PC-9 (cell line): Measurements from ENCODE around the gene AHDC1. TPM values are rescaled to one million over a fixed set of nuclear protein-coding genes. Genes with fewer than 3 reads are reported as not detected.

ENCODE experiments used
- BruUV-seq: library from RNA; stranded (reverse); fragments of 400-500 nt; replicated peaks from 2 replicates; lab custom pipeline; 2021; lab: Mats Ljungman, UMichigan
- CTCF ChIA-PET: fragments of 300-600 bp; sonication (Branson Sonifier 250); formaldehyde crosslinking; loops from one replicate; lab custom pipeline; 2022; ENCODE audit warnings: antibody characterized with exemption; lab: Charles Lee
- POLR2A ChIA-PET: fragments of 300-600 bp; sonication (Branson Sonifier 250); formaldehyde crosslinking; loops from one replicate; lab custom pipeline; 2022; ENCODE audit warnings: antibody characterized with exemption; ENCODE audit not compliant: unreplicated experiment; lab: Charles Lee
- DNase-seq, 2 experiments: peaks; one replicate each; pipeline versions ENCODE4 v3.0.0 to v3.0.0-alpha.2; 2015 to 2022; ENCODE audit warnings: mixed read lengths in 1 of 2
- H2AFZ ChIP-seq: fragments of 200-600 bp; sonication (generic); 2 replicates; pipeline ENCODE4 v1.8.1; 2017; ENCODE audit warnings: antibody characterized with exemption
- H3F3A ChIP-seq: fragments of 200-600 bp; sonication (generic); 2 replicates; pipeline ENCODE4 v1.8.1; 2017; ENCODE audit warnings: antibody characterized with exemption, mild to moderate bottlenecking, low read depth; ENCODE audit not compliant: insufficient read depth
- H3K27ac ChIP-seq: fragments of 200-600 bp; sonication (generic); 2 replicates; pipeline ENCODE4 v1.6.1; 2016; ENCODE audit warnings: mixed run types
- H3K27me3 ChIP-seq: fragments of 200-600 bp; sonication (generic); 2 replicates; pipeline ENCODE4 v1.6.1; 2016; ENCODE audit warnings: low read depth, mixed run types; ENCODE audit not compliant: insufficient read depth
- H3K36me3 ChIP-seq: fragments of 200-600 bp; sonication (generic); 2 replicates; pipeline ENCODE4 v1.6.1; 2016; ENCODE audit warnings: low read depth, mixed run types
- H3K4me1 ChIP-seq: fragments of 200-600 bp; sonication (generic); replicated peaks from 2 replicates; pipeline ENCODE4 v1.6.1; 2016; ENCODE audit warnings: mixed run types; ENCODE audit not compliant: insufficient read depth
- H3K4me2 ChIP-seq: fragments of 200-600 bp; sonication (generic); 2 replicates; pipeline ENCODE4 v1.6.1; 2017; ENCODE audit warnings: mixed run types
- H3K4me3 ChIP-seq: fragments of 200-600 bp; sonication (generic); 2 replicates; pipeline ENCODE4 v1.6.1; 2016; ENCODE audit warnings: mixed run types
- H3K79me2 ChIP-seq: fragments of 200-600 bp; sonication (generic); 2 replicates; pipeline ENCODE4 v1.6.1; 2017; ENCODE audit warnings: low read depth, mixed run types
- H3K9me2 ChIP-seq: fragments of 200-600 bp; sonication (generic); 2 replicates; pipeline ENCODE4 v1.8.1; 2017; ENCODE audit warnings: mild to moderate bottlenecking; ENCODE audit not compliant: insufficient read depth
- H3K9me3 ChIP-seq: fragments of 200-600 bp; sonication (generic); 2 replicates; pipeline ENCODE4 v1.8.1; 2016; ENCODE audit warnings: low read depth; ENCODE audit not compliant: insufficient read depth
- H4K20me1 ChIP-seq: fragments of 200-600 bp; sonication (generic); 2 replicates; pipeline ENCODE4 v1.8.1; 2017; ENCODE audit not compliant: insufficient read depth
- EZH2 ChIP-seq: fragments of 200-600 bp; sonication (generic); IDR thresholded peaks from 2 replicates; pipeline ENCODE4 v1.8.0; 2017; ENCODE audit warnings: antibody characterized with exemption, low read depth
- intact Hi-C: fragments of 100-400 bp; cut with micrococcal nuclease; formaldehyde crosslinking; loops from one replicate; pipeline ENCODE4 v1.10.0; 2022; ENCODE audit not compliant: unreplicated experiment
- total RNA-seq: library from RNA; stranded (reverse); gene quantifications from 2 replicates; pipeline ENCODE4 v1.2.3, GENCODE V29; 2021
- TF ChIP-seq, protein P1 (sequence below): fragments of 200-600 bp; sonication (generic); conservative IDR thresholded peaks from 2 replicates; pipeline ENCODE4 v1.6.1; 2017; ENCODE audit warnings: mixed run types, antibody characterized with exemption, mild to moderate bottlenecking, moderate library complexity

The AHDC1 gene
- total RNA-seq, 1 experiment from 2014 or later: 48.8 TPM

DNA sequence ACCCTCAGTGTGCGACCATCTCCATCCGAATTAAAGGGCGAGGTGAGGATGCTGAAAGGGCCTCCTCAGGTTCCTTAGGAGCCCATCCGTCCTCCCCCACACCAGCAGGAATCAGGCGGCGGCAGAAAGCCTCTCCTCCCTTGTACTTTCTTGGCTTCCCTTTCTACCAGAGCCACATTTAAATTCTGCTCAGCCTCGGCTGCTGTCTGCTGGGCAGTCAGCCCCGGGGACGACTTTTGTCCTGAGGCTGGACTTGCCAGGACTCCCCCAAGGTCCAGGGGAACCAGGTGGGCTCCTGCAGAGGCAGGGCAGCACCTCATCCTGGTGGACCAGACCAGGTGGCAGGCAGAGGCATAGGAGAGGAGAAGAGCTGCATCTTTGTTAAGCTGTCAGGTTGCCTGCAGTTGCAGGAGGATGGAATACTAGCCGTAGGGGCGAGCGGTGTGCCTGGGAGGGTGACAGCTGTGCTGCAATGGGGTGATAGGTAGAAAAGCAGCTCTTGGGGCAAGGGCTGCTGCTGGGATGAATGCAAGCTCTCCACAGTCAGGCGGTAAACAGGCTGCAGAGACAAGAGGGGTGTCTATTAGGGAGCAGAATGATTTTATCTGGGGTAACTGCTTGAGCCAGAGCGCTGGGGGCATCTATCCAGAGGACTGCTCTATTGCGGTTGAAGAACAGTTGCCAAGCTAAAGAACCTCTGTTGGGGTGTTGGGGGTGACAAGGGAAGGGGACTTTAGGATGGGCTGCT, 67.8 kb downstream of the AHDC1 start:
- no peaks in the 10 kb centered on the region for H3K9me3 ChIP-seq
- DNase-seq: no peak
- ChIA-PET CTCF (interaction anchor here (0.6 kb wide), 1 partner anchor 39 kb away, joined by 4 read pairs; no protein-coding TSS in a partner anchor), POLR2A (no interaction called here)
- intact Hi-C loops: no loop called here
- no peaks in the 10 kb centered on the region for H3K36me3 ChIP-seq
- H3K27ac ChIP-seq: no peak overlapping the region
- peaks cover 41% of the 10 kb centered on the region for H3K4me1 ChIP-seq
- peaks cover 3% of the 10 kb centered on the region; the same call in 1 of the 2 replicates for H3K79me2 ChIP-seq
- TF ChIP-seq, protein P1, sequence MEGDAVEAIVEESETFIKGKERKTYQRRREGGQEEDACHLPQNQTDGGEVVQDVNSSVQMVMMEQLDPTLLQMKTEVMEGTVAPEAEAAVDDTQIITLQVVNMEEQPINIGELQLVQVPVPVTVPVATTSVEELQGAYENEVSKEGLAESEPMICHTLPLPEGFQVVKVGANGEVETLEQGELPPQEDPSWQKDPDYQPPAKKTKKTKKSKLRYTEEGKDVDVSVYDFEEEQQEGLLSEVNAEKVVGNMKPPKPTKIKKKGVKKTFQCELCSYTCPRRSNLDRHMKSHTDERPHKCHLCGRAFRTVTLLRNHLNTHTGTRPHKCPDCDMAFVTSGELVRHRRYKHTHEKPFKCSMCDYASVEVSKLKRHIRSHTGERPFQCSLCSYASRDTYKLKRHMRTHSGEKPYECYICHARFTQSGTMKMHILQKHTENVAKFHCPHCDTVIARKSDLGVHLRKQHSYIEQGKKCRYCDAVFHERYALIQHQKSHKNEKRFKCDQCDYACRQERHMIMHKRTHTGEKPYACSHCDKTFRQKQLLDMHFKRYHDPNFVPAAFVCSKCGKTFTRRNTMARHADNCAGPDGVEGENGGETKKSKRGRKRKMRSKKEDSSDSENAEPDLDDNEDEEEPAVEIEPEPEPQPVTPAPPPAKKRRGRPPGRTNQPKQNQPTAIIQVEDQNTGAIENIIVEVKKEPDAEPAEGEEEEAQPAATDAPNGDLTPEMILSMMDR: no peak
- TF ChIP-seq EZH2: no peak
- H3K27me3 ChIP-seq: no peaks in the 10 kb centered on the region
- no peaks in the 10 kb centered on the region for H4K20me1 ChIP-seq
- no TSS peak for BruUV-seq
- no peak overlapping the region for H3K4me2 ChIP-seq
- peaks cover 32% of the 10 kb centered on the region for H3F3A ChIP-seq
- no peaks in the 10 kb centered on the region for H3K9me2 ChIP-seq
- H2AFZ ChIP-seq: no peak overlapping the region
- H3K4me3 ChIP-seq: no peak overlapping the region

DNA sequence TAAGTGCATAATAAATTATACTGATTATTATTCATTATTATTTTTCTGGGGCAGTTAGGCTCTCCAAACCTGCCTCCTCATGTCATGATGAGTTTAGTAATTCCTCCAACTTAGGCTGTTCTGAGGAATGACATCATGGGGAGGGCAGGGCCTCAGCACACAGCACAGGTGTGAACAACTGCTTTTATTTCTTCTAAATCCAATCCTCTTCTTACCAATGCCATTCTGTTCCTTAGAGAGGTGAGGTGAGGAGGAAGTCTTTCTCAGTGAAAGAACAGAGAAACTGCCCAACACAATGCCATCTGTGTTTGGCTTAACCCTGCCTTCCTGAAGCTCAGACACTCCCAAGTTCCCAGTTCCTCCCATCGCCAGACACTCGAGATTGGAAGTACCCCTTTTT, 68.6 kb downstream of the AHDC1 start:
- H3K27me3 ChIP-seq: no peaks in the 10 kb centered on the region
- no TSS peak for BruUV-seq
- CTCF ChIA-PET: no interaction called here
- H3K9me3 ChIP-seq: no peaks in the 10 kb centered on the region
- H4K20me1 ChIP-seq: no peaks in the 10 kb centered on the region
- H3K9me2 ChIP-seq: no peaks in the 10 kb centered on the region
- DNase-seq: no peak
- no peak overlapping the region for H3K4me2 ChIP-seq
- no peak overlapping the region for H3K4me3 ChIP-seq
- H3K36me3 ChIP-seq: no peaks in the 10 kb centered on the region
- intact Hi-C loops: no loop called here
- H3K4me1 ChIP-seq: peaks cover 33% of the 10 kb centered on the region
- H3K27ac ChIP-seq: no peak overlapping the region
- no peak for TF ChIP-seq EZH2
- TF ChIP-seq, protein P1: no peak
- no peak overlapping the region for H2AFZ ChIP-seq
- POLR2A ChIA-PET: no interaction called here
- H3F3A ChIP-seq: peaks cover 24% of the 10 kb centered on the region
- H3K79me2 ChIP-seq: peaks cover 3% of the 10 kb centered on the region; the same call in 1 of the 2 replicates

GRCh38 chr1:27531959-27532685, 71.8 kb downstream of the AHDC1 start:
- no TSS peak for BruUV-seq
- H3K27ac ChIP-seq: no peak overlapping the region
- no peak overlapping the region for H3K4me3 ChIP-seq
- no peak overlapping the region for H2AFZ ChIP-seq
- POLR2A ChIA-PET: no interaction called here
- CTCF ChIA-PET: interaction anchor here (0.7 kb wide), 1 partner anchor 25 kb away, joined by 7 read pairs; no protein-coding TSS in a partner anchor
- no peaks in the 10 kb centered on the region for H4K20me1 ChIP-seq
- DNase-seq: no peak
- H3K36me3 ChIP-seq: no peaks in the 10 kb centered on the region
- H3K27me3 ChIP-seq: no peaks in the 10 kb centered on the region
- H3K79me2 ChIP-seq: no peaks in the 10 kb centered on the region
- no peaks in the 10 kb centered on the region for H3K9me3 ChIP-seq
- no peaks in the 10 kb centered on the region for H3K9me2 ChIP-seq
- 0 out of 2 replicates have a peak, but pooled peaks cover 7% of the 10 kb centered on the region for H3F3A ChIP-seq
- H3K4me1 ChIP-seq: peaks cover 3% of the 10 kb centered on the region
- no peak overlapping the region for H3K4me2 ChIP-seq
- intact Hi-C loops: no loop called here
- no peak for TF ChIP-seq EZH2
- TF ChIP-seq, protein P1: no peak
